ENCODE data around the gene TSSK6.

TSSK6 gene

GRCh38 chr19:19514881-19515641 is at the start of gene TSSK6:
TSS of gene TSSK6 (minus strand) at chr19:19515548. CDS start at chr19:19515427, 121 bp downstream.
- DNase-seq (ENCODE audit: low read depth in 2 of 2) = no peak

- no peak for DNase-seq (ENCODE audit: low read depth in 2 of 2)
These were observed 48.0 kb upstream of the TSSK6 start for GRCh38 chr19:19563348-19563848.

GRCh38 chr19:19562665-19563347 is 47.5 kb upstream of the TSSK6 start:
- no peak for DNase-seq (ENCODE audit: low read depth in 2 of 2)

- no peak for DNase-seq (ENCODE audit: low read depth in 2 of 2)
These were observed 46.8 kb upstream of the TSSK6 start for GRCh38 chr19:19561946-19562664.

GRCh38 chr19:19559931-19560330 is 44.6 kb upstream of the TSSK6 start:
- DNase-seq (ENCODE audit: low read depth in 2 of 2) = no peak

- DNase-seq (ENCODE audit: low read depth in 2 of 2) = no peak
These were observed 43.3 kb upstream of the TSSK6 start for GRCh38 chr19:19558636-19559035.

GRCh38 chr19:19558055-19558454 is 42.7 kb upstream of the TSSK6 start:
- no peak for DNase-seq (ENCODE audit: low read depth in 2 of 2)

GRCh38 chr19:19554074-19555023 is 39.0 kb upstream of the TSSK6 start:
- DNase-seq (ENCODE audit: low read depth in 2 of 2) = peak in 1 of 2 experiments; percentile 62

- DNase-seq (ENCODE audit: low read depth in 2 of 2) = no peak
These were observed 38.3 kb upstream of the TSSK6 start for GRCh38 chr19:19553670-19554069.

GRCh38 chr19:19552798-19553197 is 37.5 kb upstream of the TSSK6 start:
- DNase-seq (ENCODE audit: low read depth in 2 of 2) = no peak

GRCh38 chr19:19551853-19552192 is 36.5 kb upstream of the TSSK6 start:
- DNase-seq (ENCODE audit: low read depth in 2 of 2) = no peak

- no peak for DNase-seq (ENCODE audit: low read depth in 2 of 2)
These were observed 35.9 kb upstream of the TSSK6 start for GRCh38 chr19:19550972-19551852.

- DNase-seq (ENCODE audit: low read depth in 2 of 2) = no peak
These were observed 35.2 kb upstream of the TSSK6 start for GRCh38 chr19:19550485-19550929.

GRCh38 chr19:19549804-19550464 is 34.6 kb upstream of the TSSK6 start:
- DNase-seq (ENCODE audit: low read depth in 2 of 2) = no peak

- DNase-seq (ENCODE audit: low read depth in 2 of 2) = no peak
These were observed 33.8 kb upstream of the TSSK6 start for GRCh38 chr19:19548915-19549759.

- DNase-seq (ENCODE audit: low read depth in 2 of 2) = no peak
These were observed 32.5 kb upstream of the TSSK6 start for GRCh38 chr19:19547674-19548336.

GRCh38 chr19:19546751-19547162 is 31.4 kb upstream of the TSSK6 start:
- DNase-seq (ENCODE audit: low read depth in 2 of 2) = no peak

GRCh38 chr19:19545707-19546106 is 30.4 kb upstream of the TSSK6 start:
- DNase-seq (ENCODE audit: low read depth in 2 of 2) = no peak
